ENCODE measurements around the gene CP.

- no peak for TF ChIP-seq CTCF (IDR thresholded peaks at IDR 0.05)
- TF ChIP-seq POLR2A (IDR thresholded peaks at IDR 0.05) = no peak
Observed at GRCh38 chr3:149239357-149239936, 17.8 kb upstream of the CP start.

Measured in upper lobe of left lung (tissue), 4 donors.